Stimulated activated CD4-positive, alpha-beta T cell treated with anti-CD3 and anti-CD28 coated beads, Interleukin-4, amount 100 ng/mL, for 4 hours (primary cell): ENCODE results near the gene SULF2.

Source experiments
- DNase-seq, 2 experiments: peaks; one replicate each; pipeline ENCODE4 v3.0.0-alpha.2; 2020

SULF2 gene

DNA sequence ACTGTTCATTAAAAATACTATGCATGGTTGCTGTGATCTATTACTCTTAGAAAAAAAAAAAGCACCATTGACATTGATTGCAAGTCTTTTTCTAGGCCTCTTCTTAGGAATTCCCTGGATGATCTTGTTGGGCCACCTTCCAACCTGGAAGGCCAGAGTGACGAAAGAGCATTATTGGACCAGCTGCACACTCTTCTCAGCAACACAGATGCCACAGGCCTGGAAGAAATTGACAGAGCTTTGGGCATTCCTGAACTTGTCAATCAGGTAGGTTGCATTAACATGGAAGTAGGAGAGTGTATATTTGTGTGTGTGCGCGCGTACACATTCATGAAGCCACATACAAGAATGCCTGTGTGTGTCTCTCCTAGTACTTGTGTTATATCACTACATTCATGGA lies 143.2 kb downstream of the SULF2 start:
- DNase-seq, result no peak

DNA sequence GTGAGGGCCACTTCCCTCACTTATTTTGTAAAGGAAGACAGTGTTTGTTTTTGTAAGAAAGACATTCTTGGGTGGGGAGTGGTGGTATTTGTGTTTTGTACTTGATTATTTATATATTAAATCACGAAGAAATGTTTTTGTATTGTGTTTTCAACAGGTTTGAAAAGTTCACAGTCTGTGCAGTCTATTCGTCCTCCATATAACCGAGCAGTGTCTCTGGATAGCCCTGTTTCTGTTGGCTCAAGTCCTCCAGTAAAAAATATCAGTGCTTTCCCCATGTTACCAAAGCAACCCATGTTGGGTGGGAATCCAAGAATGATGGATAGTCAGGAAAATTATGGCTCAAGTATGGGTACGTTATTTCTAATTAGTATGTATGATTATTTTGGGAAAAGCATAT lies 146.4 kb downstream of the SULF2 start:
- no peak for DNase-seq

DNA sequence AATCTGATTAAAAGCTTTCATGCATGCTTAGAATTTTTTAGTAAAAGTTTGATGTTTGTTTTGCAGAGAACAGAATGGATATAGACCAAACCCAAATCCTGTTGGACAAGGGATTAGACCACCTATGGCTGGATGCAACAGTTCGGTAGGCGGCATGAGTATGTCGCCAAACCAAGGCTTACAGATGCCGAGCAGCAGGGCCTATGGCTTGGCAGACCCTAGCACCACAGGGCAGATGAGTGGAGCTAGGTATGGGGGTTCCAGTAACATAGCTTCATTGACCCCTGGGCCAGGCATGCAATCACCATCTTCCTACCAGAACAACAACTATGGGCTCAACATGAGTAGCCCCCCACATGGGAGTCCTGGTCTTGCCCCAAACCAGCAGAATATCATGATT lies 150.0 kb downstream of the SULF2 start:
- DNase-seq, result no peak

DNA sequence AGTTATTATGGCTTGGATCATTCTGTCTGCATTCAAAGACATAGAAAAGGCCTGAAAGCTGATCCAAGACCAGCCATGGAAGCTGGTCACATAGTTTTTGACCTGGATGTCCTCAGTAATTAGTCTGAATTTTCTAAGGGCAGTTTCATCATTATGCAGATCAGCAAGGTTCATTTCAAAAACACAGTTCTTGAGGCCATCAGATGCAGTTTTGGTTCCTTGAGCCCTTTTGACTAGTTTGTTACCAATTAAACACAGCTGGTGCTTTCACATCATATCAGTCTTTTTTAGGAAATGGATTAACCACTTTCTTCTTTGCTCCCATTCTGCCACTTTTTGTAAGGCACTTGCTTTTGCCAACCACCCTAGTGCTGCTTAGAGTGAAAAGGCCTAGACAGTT lies 154.2 kb downstream of the SULF2 start:
- DNase-seq, result no peak

DNA sequence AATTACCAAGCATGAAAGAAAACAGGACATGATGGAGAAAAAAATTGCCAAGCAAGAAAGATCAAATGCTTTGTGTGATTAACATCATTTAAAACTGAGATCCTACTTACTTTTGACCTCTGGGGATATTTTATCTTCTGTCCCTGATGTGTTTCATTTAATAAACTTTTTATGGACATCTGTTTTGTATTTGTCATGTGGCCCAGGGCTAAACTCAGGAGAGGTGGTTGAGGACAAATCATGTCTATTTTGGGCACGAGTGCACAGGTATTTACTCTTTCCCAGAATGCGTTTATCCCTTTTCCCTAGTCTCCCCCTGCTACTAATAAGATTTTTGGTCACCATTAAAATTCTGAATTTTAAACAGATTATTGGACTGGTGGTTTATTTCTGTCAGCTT lies 155.4 kb downstream of the SULF2 start:
- DNase-seq, result no peak

DNA sequence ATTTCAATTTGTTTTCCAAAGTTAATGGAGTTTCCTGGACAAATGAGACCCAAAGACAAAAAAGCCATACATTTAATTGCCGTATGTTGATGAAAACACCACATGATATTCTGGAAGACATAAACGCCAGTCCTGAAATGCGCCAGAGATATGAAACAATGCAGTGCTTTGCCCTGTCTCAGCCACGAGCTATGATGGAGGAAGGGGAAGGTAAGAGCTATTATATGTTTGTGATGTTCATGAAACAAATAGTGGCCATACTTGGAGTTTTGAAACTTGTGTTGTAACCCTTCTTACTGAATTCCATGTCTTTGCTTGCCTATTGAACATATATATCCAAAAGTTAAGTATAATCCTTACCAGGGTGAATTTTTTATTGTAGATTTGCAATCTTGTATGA lies 157.7 kb downstream of the SULF2 start:
- no peak for DNase-seq

DNA sequence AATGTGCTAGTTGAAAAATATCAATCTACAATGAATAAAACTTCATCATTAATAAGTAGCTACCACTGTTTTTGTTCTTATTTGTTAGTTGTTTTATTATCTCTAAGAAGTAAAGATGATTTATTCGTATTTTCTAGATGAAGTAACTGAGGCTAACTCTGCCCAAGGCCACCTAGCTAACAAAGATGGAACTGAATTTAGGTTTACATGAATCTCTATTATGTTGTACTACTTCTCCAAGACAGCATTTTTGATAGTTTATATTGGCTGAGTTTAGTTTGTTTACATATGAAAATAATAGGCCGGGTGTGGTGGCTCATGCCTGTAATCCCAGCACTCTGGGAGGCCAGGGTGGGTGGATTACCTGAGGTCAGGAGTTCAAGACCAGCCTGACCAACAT lies 162.1 kb downstream of the SULF2 start:
- DNase-seq, result no peak

DNA sequence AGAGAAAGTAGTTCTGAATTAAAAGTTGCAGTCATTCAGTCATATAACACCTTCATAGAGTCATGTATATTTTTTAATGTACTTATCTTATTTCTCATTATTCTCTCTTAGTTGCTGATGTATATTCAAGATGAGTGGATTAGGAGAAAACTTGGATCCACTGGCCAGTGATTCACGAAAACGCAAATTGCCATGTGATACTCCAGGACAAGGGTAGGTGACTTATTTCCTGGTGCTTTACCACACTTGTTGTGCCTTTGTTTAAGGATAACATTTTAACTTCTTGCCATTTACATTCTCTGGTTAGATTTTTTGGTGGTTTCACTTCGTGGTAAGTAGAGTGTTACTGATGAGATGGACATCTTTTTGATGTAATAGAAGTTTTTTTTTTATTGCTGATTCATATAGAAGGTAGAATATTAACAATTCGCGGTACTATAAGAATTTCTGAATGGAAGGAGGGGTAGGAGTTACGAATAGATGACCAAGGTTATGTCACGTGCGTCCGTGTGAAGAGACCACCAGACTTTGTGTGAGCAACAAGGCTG lies 163.1 kb downstream of the SULF2 start:
- no peak for DNase-seq

DNA sequence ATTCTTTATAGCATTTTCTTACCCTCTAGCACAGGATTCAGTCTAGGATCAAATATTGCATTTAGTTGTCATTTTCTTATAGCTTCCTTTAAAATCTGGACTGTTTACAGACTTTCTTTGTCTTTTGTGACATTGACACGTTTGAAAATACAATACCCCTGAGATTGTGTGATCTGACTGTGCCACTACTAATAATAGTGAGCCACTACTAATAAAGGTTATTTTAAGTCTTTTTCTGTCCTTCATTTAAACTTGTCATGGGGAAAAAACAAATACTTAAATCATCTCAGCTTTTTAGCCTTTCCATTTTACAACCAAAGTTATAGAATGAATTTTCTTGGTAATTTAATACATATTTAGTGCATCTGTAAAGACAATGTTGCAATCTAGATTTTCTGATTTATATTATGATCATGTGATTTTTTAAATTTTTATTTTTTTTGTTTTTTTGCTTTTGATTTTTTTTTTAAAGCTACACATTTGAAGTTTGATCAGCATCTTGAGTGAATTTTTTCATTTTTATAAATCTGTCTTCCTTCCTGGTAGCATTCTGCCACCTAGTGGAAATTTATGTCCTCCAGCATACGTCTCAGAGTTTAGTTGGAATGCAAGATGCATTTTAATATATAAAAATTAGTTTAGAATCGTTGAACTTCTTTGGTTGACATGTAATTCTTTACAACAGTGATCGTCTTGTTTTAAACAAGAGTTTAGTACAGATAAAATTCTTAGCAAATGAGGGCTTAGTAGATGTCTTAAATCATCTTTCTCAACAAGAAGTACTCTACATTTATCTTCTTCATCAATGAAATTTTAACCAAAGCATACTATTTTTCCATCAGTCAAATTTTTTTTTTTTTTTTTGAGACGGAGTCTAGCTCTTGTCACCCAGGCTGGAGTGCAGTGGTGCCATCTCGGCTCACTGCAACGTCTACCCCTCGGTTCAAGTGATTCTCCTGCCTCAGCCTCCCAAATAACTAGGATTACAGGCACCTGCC lies 164.2 kb downstream of the SULF2 start:
- DNase-seq, result no peak

DNA sequence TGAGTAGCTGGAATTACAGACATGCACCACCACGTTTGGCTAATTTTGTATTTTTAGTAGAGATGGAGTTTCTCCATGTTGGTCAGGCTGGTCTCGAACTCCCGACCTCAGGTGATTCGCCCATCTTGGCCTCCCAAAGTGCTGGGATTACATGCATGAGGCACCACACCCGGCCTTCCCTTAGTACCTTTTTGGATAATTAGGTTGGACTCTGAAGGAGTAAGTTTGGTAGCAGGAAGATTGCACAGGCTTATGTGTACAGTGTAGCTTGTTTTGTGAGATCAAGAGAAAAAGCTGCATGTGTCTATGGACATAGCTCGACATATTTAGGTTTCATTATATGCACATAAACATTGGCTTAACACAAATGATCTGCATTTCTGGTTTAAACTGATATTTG lies 166.8 kb downstream of the SULF2 start:
- no peak for DNase-seq

DNA sequence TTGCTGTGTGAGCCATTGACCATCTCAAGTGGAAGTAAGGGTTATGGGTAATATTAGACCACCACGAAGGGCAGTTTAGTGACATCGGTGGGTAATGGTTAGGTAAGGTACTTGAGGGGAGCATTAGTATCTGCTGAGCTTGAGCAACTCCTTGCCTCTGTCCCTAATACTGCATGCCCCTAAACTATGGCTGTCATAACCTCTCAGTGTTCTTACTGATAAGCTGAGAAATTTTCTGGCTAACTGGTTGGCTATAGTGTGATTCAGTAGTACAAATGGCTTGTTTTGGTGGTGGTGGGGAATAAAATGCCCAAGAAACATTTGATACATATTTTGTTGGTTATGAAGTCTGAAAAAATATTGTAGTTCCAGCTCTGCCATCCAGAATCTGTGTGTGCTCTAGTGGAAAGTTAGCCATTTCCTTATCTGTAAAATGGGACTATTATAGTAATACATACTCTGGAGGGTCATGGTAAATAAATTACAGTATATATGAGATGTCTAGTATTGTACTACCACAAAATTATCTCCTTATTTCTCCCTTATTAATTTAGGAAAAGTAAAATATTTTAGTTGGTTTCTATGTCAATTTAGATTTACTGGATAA lies 170.5 kb downstream of the SULF2 start:
- DNase-seq, result no peak

DNA sequence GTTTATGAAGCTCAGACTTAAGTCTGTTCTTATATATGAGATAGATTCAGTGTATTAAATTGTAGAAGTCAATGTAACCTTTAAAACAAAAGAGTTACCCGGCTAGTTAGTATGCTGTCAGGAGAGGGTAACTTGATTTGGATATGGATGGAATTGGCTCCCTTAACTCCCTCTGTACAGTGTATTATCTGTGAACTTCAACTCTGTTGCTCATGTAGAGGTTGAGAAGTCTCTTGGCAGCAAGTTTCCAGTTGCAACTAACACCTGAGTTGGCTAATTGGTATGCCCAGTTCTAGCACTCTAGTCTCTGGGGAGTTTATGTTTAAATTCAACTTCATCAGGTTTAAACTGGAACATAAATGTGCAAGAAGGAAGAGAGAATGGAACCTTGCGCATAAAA lies 172.6 kb downstream of the SULF2 start:
- no peak for DNase-seq

DNA sequence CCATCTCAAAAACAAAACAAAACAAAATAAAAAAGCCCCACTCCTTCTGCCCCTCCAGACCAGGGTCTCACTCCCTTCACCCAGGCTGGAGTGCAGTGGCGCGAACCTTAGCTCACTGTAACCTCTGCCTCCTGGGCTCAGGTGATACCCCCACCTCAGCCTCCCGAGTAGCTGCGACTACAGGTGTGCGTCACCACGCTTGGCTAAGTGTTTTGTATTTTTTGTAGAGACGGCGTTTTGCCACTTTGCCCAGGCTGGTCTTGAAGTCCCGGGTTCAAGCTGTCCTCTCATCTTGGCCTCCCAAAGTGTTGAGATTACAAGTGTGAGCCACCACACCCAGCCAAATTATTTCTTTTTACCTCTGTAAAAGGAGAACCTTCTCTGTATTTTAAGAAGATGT lies 173.5 kb downstream of the SULF2 start:
- no peak for DNase-seq

DNA sequence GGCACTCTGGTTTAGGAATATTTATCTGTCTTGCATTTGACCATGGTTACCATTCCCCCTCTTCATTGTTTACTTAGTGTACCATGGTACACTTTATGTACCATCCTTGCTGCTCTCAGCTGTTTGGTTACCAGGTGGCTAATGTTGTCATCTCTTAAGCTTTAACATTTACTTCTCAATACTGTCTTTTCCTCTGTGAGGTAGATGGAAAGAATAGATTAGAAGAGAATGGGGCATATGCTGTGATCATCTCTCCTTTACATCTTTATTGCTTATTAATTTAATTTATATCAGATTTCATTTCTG lies 174.4 kb downstream of the SULF2 start:
- DNase-seq, result no peak

DNA sequence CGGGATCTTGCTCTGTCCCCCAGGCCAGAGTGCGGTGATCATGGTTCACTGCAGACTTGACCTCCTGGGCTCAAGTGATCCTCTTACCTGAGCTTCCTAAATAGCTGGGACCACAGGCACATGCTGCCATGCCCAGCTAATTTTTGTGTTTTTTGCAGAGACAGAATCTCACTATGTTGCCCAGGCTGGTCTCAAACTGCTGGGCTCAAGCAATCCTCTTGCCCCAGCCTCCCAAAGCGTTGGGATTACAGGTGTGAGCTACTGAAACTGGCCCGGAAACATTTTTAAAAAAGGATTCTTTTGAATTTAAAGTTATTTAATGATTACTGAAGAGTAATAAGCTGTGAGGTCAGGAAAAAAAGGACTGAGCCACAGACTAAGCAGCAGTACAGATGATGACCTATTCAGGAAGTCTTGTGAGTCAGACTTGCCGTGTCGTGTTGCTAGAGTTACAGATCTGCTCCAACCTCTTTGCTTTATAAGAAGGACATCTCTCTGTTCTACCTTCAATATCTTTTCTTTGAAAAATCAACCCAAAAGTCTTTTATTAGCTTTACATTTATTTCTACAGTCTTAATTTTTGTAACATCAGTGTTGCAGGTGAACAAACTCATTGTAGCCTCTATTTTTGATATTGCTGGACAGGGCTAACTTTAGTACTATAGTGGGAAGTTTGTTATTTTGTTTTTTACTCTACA lies 174.9 kb downstream of the SULF2 start:
- peak; percentile 58 to 88 for DNase-seq

DNA sequence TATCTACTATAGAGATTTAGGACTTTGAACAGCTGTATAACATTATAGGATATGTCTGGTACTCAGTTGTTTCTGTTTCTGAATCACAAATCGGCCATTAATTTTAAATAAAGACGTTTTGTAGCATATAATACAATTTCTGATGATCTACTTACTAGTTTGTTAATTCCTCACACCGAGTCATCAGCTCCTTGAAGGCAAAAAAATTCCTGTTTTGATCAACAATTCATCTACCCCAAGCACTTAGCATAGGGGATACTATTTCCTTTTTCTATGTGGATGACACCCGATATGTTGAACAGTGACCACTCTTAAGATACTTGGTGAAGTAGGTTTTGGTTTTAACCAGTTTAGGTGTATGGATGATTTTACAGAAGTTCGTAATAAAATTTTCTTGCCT lies 176.3 kb downstream of the SULF2 start:
- DNase-seq, result no peak
